Fibroblast of villous mesenchyme (primary cell): ENCODE data around the gene PAPLN. TPM values are rescaled to one million over a fixed set of nuclear protein-coding genes. Genes with fewer than 3 reads are reported as not detected.
"Not testable (repeated sequence)": the region's sequence is repeated elsewhere in the genome, so short reads cannot be mapped to it uniquely, and the experiment has no call there.

Source experiments
- DNase-seq: peaks from one replicate; pipeline ENCODE4 v3.0.0-alpha.2; 2010; ENCODE audit warnings: low read depth
- H3K4me3 ChIP-seq: 2 replicates; pipeline ENCODE4 v1.5.1; 2011; ENCODE audit warnings: low read depth, mild to moderate bottlenecking, low read length
- total RNA-seq: library from RNA; depleted of rRNA; stranded (reverse); fragments of >200 nt; gene quantifications from 2 replicates; pipeline ENCODE4 v1.2.3, GENCODE V29; 2012
- TF ChIP-seq, protein P1 (sequence below): IDR thresholded peaks from 2 replicates; pipeline ENCODE4 v1.5.1; 2012; ENCODE audit warnings: low read depth, mild to moderate bottlenecking, low read length; ENCODE audit not compliant: insufficient read depth

Gene PAPLN
- total RNA-seq, 1 donor: 4.3 TPM

DNA sequence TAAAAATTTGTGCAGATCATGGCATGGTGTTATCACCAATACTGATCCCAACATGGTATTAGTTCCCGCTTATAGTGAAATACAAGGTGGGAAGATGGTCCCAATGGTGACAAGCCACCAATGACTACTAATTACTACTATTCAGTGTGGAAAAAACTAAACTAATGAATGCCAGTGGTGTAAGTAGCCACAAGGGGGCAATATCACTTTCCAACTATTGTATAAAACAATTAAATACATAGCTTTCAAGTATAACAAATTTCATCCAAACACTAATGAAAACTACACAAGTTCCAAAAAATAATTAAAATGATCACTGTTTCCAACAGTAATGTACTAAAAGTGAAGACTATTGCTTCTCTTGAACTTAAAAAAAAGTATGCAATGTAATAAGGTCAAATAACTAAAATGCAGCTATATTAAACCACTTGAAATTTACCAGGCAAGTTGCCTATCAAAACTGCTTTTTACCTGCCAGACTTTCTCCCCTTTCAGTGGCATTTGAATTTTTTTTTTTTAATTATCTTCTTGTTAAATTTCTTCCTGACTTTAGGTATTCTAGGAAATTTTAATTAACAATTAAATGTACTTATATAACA, 58.0 kb downstream of the PAPLN start:
- DNase-seq: peak; percentile 50

DNA sequence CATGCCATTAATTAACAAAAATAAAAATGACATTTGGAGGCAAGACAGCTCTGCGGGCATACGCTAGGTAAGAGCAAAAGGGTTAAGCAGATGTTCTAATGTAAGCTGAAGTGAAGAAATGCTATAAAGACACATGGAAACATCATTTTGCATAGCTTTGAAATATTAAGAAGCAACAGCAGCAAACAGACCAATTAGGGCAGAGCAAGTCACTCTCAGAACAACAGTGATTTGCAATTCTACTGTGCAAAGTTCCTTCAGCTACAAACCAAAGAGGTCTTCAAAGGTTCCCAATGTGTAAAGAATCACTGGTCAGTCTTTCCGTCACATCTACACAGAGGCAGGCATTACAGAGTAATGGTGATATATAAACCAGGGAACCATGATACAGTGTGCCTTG, 68.2 kb downstream of the PAPLN start:
- TF ChIP-seq, protein P1, sequence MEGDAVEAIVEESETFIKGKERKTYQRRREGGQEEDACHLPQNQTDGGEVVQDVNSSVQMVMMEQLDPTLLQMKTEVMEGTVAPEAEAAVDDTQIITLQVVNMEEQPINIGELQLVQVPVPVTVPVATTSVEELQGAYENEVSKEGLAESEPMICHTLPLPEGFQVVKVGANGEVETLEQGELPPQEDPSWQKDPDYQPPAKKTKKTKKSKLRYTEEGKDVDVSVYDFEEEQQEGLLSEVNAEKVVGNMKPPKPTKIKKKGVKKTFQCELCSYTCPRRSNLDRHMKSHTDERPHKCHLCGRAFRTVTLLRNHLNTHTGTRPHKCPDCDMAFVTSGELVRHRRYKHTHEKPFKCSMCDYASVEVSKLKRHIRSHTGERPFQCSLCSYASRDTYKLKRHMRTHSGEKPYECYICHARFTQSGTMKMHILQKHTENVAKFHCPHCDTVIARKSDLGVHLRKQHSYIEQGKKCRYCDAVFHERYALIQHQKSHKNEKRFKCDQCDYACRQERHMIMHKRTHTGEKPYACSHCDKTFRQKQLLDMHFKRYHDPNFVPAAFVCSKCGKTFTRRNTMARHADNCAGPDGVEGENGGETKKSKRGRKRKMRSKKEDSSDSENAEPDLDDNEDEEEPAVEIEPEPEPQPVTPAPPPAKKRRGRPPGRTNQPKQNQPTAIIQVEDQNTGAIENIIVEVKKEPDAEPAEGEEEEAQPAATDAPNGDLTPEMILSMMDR: no peak
- no peak for DNase-seq
- no peak overlapping the region for H3K4me3 ChIP-seq

More for the DNA sequence above, 58.0 kb downstream of the PAPLN start:
- TF ChIP-seq, protein P1: peak; percentile 69
- H3K4me3 ChIP-seq: no peak overlapping the region

DNA sequence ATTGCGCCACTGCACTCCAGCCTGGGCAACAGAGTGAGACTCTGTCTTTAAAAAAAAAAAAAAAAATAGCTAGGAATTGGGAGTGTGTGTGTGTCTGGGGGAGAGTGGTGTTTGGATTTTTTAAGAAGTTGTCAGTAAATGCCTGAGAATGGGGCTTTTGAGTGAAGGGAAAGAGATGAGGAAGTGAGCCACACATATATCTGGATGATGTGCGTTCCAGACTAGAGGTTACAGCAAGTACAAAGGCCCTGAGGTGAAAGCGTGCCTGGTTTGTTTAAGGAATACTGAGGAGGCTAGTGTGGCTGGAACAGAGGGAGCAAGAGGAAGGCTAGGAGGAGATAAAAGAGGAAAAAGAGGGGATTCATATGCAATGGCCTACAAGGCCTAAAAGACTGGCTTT, 70.0 kb downstream of the PAPLN start:
- TF ChIP-seq, protein P1: no peak
- DNase-seq: no peak
- H3K4me3 ChIP-seq: no peak overlapping the region

DNA sequence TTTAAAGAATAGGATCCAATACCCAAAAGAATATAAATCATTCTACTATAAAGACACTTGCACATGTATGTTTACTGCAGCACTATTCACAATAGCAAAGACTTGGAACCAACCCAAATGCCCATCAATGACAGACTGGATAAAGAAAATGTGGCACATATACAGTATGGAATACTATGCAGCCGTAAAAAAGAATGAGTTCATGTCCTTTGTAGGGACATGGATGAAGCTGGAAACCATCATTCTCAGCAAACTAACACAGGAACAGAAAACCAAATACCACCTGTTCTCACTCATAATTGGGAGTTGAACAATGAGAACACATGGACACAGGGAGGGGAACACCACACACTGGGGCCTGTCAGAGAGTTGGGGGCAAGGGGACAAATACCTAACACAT, 71.9 kb downstream of the PAPLN start:
- not testable (repeated sequence) for DNase-seq, H3K4me3 ChIP-seq

DNA sequence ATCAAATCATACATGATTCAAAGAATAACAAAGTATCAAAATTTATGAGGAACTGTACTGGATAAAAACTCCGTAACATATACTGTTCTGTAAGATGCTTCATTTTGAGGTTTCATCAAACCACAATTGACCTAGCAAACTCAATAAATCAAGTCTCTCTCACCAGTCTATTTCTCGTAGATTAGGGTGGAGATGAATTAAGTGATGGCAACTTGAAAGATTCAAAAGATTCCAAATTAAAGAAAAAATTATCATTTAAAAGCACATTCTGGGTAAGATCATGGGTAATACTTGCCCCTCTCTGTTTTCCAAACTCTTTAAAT, 74.4 kb downstream of the PAPLN start:
- TF ChIP-seq, protein P1: no peak
- no peak for DNase-seq
- no peak overlapping the region for H3K4me3 ChIP-seq

DNA sequence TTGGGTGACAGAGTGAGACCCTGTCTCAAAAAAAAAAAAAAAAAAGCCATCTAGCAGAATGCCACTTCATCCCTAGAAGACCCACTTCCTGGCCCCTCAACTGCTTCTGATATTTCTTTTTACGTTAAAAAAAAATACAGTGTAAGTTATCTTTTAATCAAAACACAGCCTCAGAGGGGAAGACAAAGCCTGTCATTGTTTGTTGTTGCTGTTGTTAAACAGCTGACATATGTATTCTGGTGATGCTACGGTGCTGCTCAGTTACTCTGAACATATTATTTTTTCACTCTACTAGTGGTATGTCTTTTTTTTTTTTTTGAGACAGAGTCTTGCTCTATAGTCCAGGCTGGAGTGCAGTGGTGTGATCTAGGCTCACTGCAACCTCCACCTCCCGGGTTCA, 75.4 kb downstream of the PAPLN start:
- TF ChIP-seq, protein P1: no peak
- H3K4me3 ChIP-seq: no peak overlapping the region
- DNase-seq: no peak

DNA sequence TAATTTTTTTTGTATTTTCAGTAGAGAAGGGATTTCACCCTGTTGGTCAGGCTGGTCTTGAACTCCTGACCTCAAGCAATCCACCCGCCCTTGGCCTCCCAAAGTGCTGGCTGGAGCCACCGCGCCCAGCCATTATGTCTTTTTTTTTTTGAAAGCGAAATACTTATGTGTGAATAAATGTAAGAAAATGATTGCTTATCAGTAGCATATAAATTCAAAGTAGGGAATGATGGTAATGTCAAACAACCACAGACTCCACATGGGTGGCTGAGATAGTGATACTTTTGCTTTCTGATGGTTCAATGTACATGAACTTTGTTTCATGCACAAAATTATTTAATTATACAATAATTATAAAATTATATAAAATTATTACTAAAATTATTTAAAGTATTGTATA, 75.8 kb downstream of the PAPLN start:
- H3K4me3 ChIP-seq: no peak overlapping the region
- TF ChIP-seq, protein P1: no peak
- DNase-seq: no peak
